ENCODE measurements around the gene CACNA1H. TPM values are rescaled to one million over a fixed set of nuclear protein-coding genes. Genes with fewer than 3 reads are reported as not detected.

CACNA1H gene
- total RNA-seq, 1 donor from 2014 or later: 12.6 TPM

- peak; percentile 13 for DNase-seq
Observed at GRCh38 chr16:1158456-1159324, 5.8 kb downstream of the CACNA1H start.

- DNase-seq: no peak
Observed at GRCh38 chr16:1159325-1159972, 6.5 kb downstream of the CACNA1H start.

GRCh38 chr16:1159973-1160772 lies 7.3 kb downstream of the CACNA1H start:
- no peak for DNase-seq

GRCh38 chr16:1160773-1161348 lies 8.0 kb downstream of the CACNA1H start:
- no peak for DNase-seq

- no peak for DNase-seq
Observed at GRCh38 chr16:1162701-1163566, 10.0 kb downstream of the CACNA1H start.

GRCh38 chr16:1163567-1164055 lies 10.7 kb downstream of the CACNA1H start:
- DNase-seq: no peak

- DNase-seq: no peak
Observed at GRCh38 chr16:1164382-1164781, 11.5 kb downstream of the CACNA1H start.

GRCh38 chr16:1164975-1165374 lies 12.1 kb downstream of the CACNA1H start:
- no peak for DNase-seq

GRCh38 chr16:1165511-1165910 lies 12.6 kb downstream of the CACNA1H start:
- no peak for DNase-seq

GRCh38 chr16:1167276-1168107 lies 14.6 kb downstream of the CACNA1H start:
- no peak for DNase-seq

- DNase-seq: no peak
Observed at GRCh38 chr16:1168837-1169236, 15.9 kb downstream of the CACNA1H start.

GRCh38 chr16:1169285-1170075 lies 16.6 kb downstream of the CACNA1H start:
- DNase-seq: no peak

GRCh38 chr16:1170076-1170418 lies 17.1 kb downstream of the CACNA1H start:
- no peak for DNase-seq

GRCh38 chr16:1171001-1171400 lies 18.1 kb downstream of the CACNA1H start:
- no peak for DNase-seq

- DNase-seq: no peak
Observed at GRCh38 chr16:1171854-1172428, 19.0 kb downstream of the CACNA1H start.

- no peak for DNase-seq
Observed at GRCh38 chr16:1172651-1173050, 19.7 kb downstream of the CACNA1H start.

- no peak for DNase-seq
Observed at GRCh38 chr16:1173788-1174451, 21.0 kb downstream of the CACNA1H start.

GRCh38 chr16:1174477-1175357 lies 21.8 kb downstream of the CACNA1H start:
- no peak for DNase-seq
